ENCODE measurements around the gene ADGRF1.
"Not testable (repeated sequence)": the region's sequence is repeated elsewhere in the genome, so short reads cannot be mapped to it uniquely, and the experiment has no call there.

The ADGRF1 gene

GRCh38 chr6:47057830-47058540 is 15.9 kb upstream of the ADGRF1 start:
- TF ChIP-seq, protein P1, sequence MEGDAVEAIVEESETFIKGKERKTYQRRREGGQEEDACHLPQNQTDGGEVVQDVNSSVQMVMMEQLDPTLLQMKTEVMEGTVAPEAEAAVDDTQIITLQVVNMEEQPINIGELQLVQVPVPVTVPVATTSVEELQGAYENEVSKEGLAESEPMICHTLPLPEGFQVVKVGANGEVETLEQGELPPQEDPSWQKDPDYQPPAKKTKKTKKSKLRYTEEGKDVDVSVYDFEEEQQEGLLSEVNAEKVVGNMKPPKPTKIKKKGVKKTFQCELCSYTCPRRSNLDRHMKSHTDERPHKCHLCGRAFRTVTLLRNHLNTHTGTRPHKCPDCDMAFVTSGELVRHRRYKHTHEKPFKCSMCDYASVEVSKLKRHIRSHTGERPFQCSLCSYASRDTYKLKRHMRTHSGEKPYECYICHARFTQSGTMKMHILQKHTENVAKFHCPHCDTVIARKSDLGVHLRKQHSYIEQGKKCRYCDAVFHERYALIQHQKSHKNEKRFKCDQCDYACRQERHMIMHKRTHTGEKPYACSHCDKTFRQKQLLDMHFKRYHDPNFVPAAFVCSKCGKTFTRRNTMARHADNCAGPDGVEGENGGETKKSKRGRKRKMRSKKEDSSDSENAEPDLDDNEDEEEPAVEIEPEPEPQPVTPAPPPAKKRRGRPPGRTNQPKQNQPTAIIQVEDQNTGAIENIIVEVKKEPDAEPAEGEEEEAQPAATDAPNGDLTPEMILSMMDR (IDR thresholded peaks at IDR 0.05) = no peak
- Histone ChIP-seq H3K4me2 (ENCODE audit: low read length) (no peak overlapping the region), H2AFZ (no peak overlapping the region), H3K79me2 (no peaks in the 10 kb centered on the region), H3K4me1 (no peaks in the 10 kb centered on the region), H3K27ac (no peak overlapping the region), H3K27me3 (ENCODE audit: control insufficient read depth, insufficient read depth, low read length) (no peaks in the 10 kb centered on the region), H3K9ac (no peak overlapping the region), H3K4me3 (ENCODE audit: low read depth, low read length) (no peak overlapping the region), H3K36me3 (ENCODE audit: control insufficient read depth, insufficient read depth, low read length) (no peaks in the 10 kb centered on the region), H3K9me3 (ENCODE audit: control insufficient read depth, low read length) (no peaks in the 10 kb centered on the region)

DNA sequence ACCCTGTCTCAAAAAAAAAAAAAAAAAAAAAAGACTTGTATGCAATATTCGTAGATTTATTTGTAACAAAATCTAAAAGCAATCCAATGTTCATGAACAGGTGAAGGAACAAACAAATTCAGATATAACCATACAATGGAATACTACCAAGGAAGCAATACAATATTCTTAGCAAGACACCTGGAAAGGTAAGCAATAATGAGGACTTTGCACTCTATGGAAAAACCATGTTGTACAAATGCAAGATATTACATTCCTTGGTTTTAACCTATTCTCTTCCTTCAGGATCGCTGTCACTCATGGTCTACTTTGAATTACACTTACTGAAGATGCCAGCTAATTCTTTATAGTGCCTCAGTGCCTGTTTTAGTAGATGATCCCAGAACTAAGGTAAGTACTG is 14.7 kb upstream of the ADGRF1 start:
- Histone ChIP-seq H3K27me3 (ENCODE audit: control insufficient read depth, insufficient read depth, low read length) (no peaks in the 10 kb centered on the region), H3K9ac (no peak overlapping the region), H3K9me3 (ENCODE audit: control insufficient read depth, low read length) (no peaks in the 10 kb centered on the region), H3K4me2 (ENCODE audit: low read length) (no peak overlapping the region), H3K4me1 (no peaks in the 10 kb centered on the region), H3K36me3 (ENCODE audit: control insufficient read depth, insufficient read depth, low read length) (no peaks in the 10 kb centered on the region), H2AFZ (no peak overlapping the region), H3K27ac (no peak overlapping the region), H3K79me2 (no peaks in the 10 kb centered on the region), H3K4me3 (ENCODE audit: low read depth, low read length) (no peak overlapping the region)
- TF ChIP-seq, protein P1 (IDR thresholded peaks at IDR 0.05) = no peak

DNA sequence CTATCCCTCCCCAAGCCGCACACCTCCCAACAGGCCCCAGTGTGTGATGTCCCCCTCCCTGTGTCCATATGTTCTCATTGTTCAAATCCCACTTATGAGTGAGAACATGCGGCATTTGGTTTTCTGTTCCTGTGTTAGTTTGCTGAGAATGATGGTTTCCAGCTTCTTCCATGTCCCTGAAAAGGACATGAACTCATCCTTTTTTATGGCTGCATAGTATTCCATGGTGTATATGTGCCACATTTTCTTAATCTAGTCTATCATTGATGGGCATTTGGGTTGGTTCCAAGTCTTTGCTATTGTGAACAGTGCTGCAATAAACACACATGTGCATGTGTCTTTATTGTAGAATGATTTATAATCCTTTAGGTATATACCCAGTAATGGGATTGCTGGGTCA is 12.2 kb upstream of the ADGRF1 start:
- H3K79me2 ChIP-seq; H3K9me3 ChIP-seq (ENCODE audit: control insufficient read depth, low read length); H3K27ac ChIP-seq; H3K9ac ChIP-seq; H3K36me3 ChIP-seq (ENCODE audit: control insufficient read depth, insufficient read depth, low read length); H3K27me3 ChIP-seq (ENCODE audit: control insufficient read depth, insufficient read depth, low read length); H3K4me1 ChIP-seq; H3K4me3 ChIP-seq (ENCODE audit: low read depth, low read length); H2AFZ ChIP-seq; H3K4me2 ChIP-seq (ENCODE audit: low read length): not testable (repeated sequence)

DNA sequence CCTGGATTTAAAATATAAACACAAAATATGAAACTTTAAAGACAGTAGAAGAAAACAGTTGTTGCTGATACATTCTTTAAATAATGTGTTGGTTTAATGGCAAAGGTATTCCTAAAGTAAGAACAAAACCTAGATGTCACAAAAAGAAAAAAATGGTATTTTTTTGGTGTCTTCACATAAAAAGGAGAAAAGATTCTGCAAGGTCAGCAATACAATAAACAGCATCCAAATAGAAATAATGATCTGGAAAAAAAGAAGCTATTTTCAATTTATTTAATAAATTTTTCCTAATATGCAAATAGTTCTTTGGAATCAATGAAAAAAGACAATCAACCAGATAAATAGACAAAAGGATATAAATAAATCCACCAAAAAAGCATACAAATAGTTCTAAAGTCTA is 6.5 kb upstream of the ADGRF1 start:
- H3K27ac ChIP-seq = no peak overlapping the region
- peaks cover 12% of the 10 kb centered on the region for H3K4me1 ChIP-seq
- no peak overlapping the region for H3K4me3 ChIP-seq (ENCODE audit: low read depth, low read length)
- H3K9ac ChIP-seq = no peak overlapping the region
- no peaks in the 10 kb centered on the region for H3K36me3 ChIP-seq (ENCODE audit: control insufficient read depth, insufficient read depth, low read length)
- no peaks in the 10 kb centered on the region for H3K79me2 ChIP-seq
- no peaks in the 10 kb centered on the region for H3K27me3 ChIP-seq (ENCODE audit: control insufficient read depth, insufficient read depth, low read length)
- TF ChIP-seq, protein P1 (IDR thresholded peaks at IDR 0.05) = no peak
- H2AFZ ChIP-seq = no peak overlapping the region
- no peaks in the 10 kb centered on the region for H3K9me3 ChIP-seq (ENCODE audit: control insufficient read depth, low read length)
- no peak overlapping the region for H3K4me2 ChIP-seq (ENCODE audit: low read length)

- Histone ChIP-seq H3K9ac (no peak overlapping the region), H3K36me3 (ENCODE audit: control insufficient read depth, insufficient read depth, low read length) (no peaks in the 10 kb centered on the region), H3K79me2 (no peaks in the 10 kb centered on the region), H3K4me2 (ENCODE audit: low read length) (peak overlapping the region; percentile 62), H3K4me3 (ENCODE audit: low read depth, low read length) (peak overlapping the region; percentile 2), H3K4me1 (peaks cover 12% of the 10 kb centered on the region), H3K9me3 (ENCODE audit: control insufficient read depth, low read length) (no peaks in the 10 kb centered on the region), H3K27ac (peak overlapping the region; percentile 62), H2AFZ (peak overlapping the region; percentile 74), H3K27me3 (ENCODE audit: control insufficient read depth, insufficient read depth, low read length) (no peaks in the 10 kb centered on the region)
- TF ChIP-seq, protein P1 (IDR thresholded peaks at IDR 0.05) = peak; percentile 86
Observed at GRCh38 chr6:47047479-47048407, 5.6 kb upstream of the ADGRF1 start.

All from parathyroid adenoma (tissue), 2 donors.